ENCODE measurements around the gene MX2. TPM values are rescaled to one million over a fixed set of nuclear protein-coding genes. Genes with fewer than 3 reads are reported as not detected.

MX2 gene
- total RNA-seq, 2 donors from 2014 or later = 1.6 to 11.4 TPM

- no peak for TF ChIP-seq CTCF (conservative IDR thresholded peaks at IDR 0.05)
- Mint-ChIP-seq H3K27ac (no peak overlapping the region), H3K36me3 (ENCODE audit: low read depth) (no peaks in the 10 kb centered on the region), H3K4me1 (peaks cover 16% of the 10 kb centered on the region), H3K27me3 (ENCODE audit: insufficient read depth) (no peaks in the 10 kb centered on the region), H3K4me3 (no peak overlapping the region), H3K9me3 (no peaks in the 10 kb centered on the region)
- Histone ChIP-seq H3K4me3 (ENCODE audit: low read length) (no peak overlapping the region), H3K36me3 (ENCODE audit: control insufficient read depth, insufficient read depth, low read length) (no peaks in the 10 kb centered on the region), H3K27me3 (ENCODE audit: control insufficient read depth, insufficient read depth, low read length, poor library complexity, severe bottlenecking) (no peaks in the 10 kb centered on the region), H3K4me1 (ENCODE audit: control insufficient read depth, insufficient read depth, low read length) (peaks cover 5% of the 10 kb centered on the region), H3K27ac (ENCODE audit: low read depth, low read length) (no peak overlapping the region), H3K9me3 (ENCODE audit: control insufficient read depth, low read length) (no peaks in the 10 kb centered on the region), H3K9ac (ENCODE audit: extremely low read depth, low read length, poor library complexity, severe bottlenecking) (no peak overlapping the region)
- DNase-seq = no peak
- WGBS, 2 experiments (ENCODE audit: insufficient coverage in 1 of 2, insufficient read length in 1 of 2) = 92 to 100% methylated on average over 3 to 13 of the region's 13 CpGs
Observed at GRCh38 chr21:41326414-41327080, 35.3 kb upstream of the MX2 start.

DNA sequence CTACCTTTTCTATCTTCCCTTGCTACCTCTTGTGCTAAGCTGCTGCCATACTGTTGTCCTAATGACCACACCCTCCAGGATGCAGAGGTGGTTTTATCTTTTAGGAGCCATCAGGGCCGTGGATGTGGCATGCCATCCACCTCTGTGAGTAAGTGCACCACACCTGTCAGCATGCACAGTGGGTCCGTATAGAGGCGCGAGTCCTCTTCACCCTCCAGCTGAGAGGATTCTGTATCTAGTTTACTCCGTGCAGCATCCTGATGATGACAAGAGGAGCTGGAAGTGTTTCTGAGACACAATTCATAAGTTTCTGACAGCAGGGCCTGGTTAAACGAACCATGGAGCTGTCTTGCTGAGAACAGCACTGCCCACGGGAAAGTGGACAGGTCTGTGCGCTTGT, 34.1 kb upstream of the MX2 start:
- Histone ChIP-seq H3K27me3 (ENCODE audit: control insufficient read depth, insufficient read depth, low read length, poor library complexity, severe bottlenecking) (no peaks in the 10 kb centered on the region), H3K4me1 (ENCODE audit: control insufficient read depth, insufficient read depth, low read length) (no peaks in the 10 kb centered on the region), H3K4me3 (ENCODE audit: low read length) (no peak overlapping the region), H3K9me3 (ENCODE audit: control insufficient read depth, low read length) (no peaks in the 10 kb centered on the region), H3K9ac (ENCODE audit: extremely low read depth, low read length, poor library complexity, severe bottlenecking) (no peak overlapping the region), H3K27ac (ENCODE audit: low read depth, low read length) (no peak overlapping the region), H3K36me3 (ENCODE audit: control insufficient read depth, insufficient read depth, low read length) (no peaks in the 10 kb centered on the region)
- H3K27me3 Mint-ChIP-seq (ENCODE audit: insufficient read depth) = no peaks in the 10 kb centered on the region
- no peak for DNase-seq
- no peaks in the 10 kb centered on the region for H3K36me3 Mint-ChIP-seq (ENCODE audit: low read depth)
- no peak for TF ChIP-seq CTCF (conservative IDR thresholded peaks at IDR 0.05)
- no peak overlapping the region for H3K27ac Mint-ChIP-seq
- 91 to 94% methylated on average over 5 to 8 of the region's 8 CpGs for WGBS, 2 experiments (ENCODE audit: insufficient coverage in 1 of 2, insufficient read length in 1 of 2)
- H3K4me1 Mint-ChIP-seq = peaks cover 9% of the 10 kb centered on the region
- peaks cover 6% of the 10 kb centered on the region for H3K9me3 Mint-ChIP-seq
- H3K4me3 Mint-ChIP-seq = no peak overlapping the region

GRCh38 chr21:41328660-41329607, 32.9 kb upstream of the MX2 start:
- Mint-ChIP-seq H3K27me3 (ENCODE audit: insufficient read depth) (no peaks in the 10 kb centered on the region), H3K4me3 (no peak overlapping the region), H3K4me1 (no peaks in the 10 kb centered on the region), H3K9me3 (peaks cover 17% of the 10 kb centered on the region), H3K36me3 (ENCODE audit: low read depth) (no peaks in the 10 kb centered on the region), H3K27ac (no peak overlapping the region)
- no peaks in the 10 kb centered on the region for H3K4me1 ChIP-seq (ENCODE audit: control insufficient read depth, insufficient read depth, low read length)
- DNase-seq = no peak
- no peaks in the 10 kb centered on the region for H3K27me3 ChIP-seq (ENCODE audit: control insufficient read depth, insufficient read depth, low read length, poor library complexity, severe bottlenecking)
- peaks cover 5% of the 10 kb centered on the region for H3K9me3 ChIP-seq (ENCODE audit: control insufficient read depth, low read length)
- H3K27ac ChIP-seq (ENCODE audit: low read depth, low read length) = no peak overlapping the region
- 92 to 96% methylated on average over 13 to 16 of the region's 16 CpGs for WGBS, 2 experiments (ENCODE audit: insufficient coverage in 1 of 2, insufficient read length in 1 of 2)
- no peak overlapping the region for H3K4me3 ChIP-seq (ENCODE audit: low read length)
- H3K36me3 ChIP-seq (ENCODE audit: control insufficient read depth, insufficient read depth, low read length) = no peaks in the 10 kb centered on the region
- no peak for TF ChIP-seq CTCF (conservative IDR thresholded peaks at IDR 0.05)
- no peak overlapping the region for H3K9ac ChIP-seq (ENCODE audit: extremely low read depth, low read length, poor library complexity, severe bottlenecking)
